RWPE2 (cell line): ENCODE results near the gene TFB1M.

ENCODE experiments used
- ATAC-seq: fragments of 200-7000 bp; cut with Tn5 transposase; 3 replicates; pipeline ENCODE4 v1.9.1; 2021; ENCODE audit warnings: low read depth
- DNase-seq: peaks from one replicate; pipeline ENCODE4 v3.0.0-alpha.2; 2020; ENCODE audit warnings: low spot score
- H3K27ac ChIP-seq: fragments of 450-650 bp; 2 replicates; pipeline ENCODE4 v1.5.1; 2017; ENCODE audit warnings: mild to moderate bottlenecking; ENCODE audit not compliant: poor library complexity, severe bottlenecking
- H3K27me3 ChIP-seq: fragments of 250-450 bp; sonication (Bioruptor Pico); 2 replicates; pipeline ENCODE4 v1.5.1; 2021; ENCODE audit warnings: mild to moderate bottlenecking, moderate library complexity; ENCODE audit not compliant: insufficient read depth, poor library complexity, severe bottlenecking
- H3K36me3 ChIP-seq: fragments of 250-450 bp; sonication (Bioruptor Pico); 2 replicates; pipeline ENCODE4 v1.5.1; 2020; ENCODE audit warnings: low read depth, mild to moderate bottlenecking, moderate library complexity
- H3K4me1 ChIP-seq: fragments of 250-450 bp; sonication (Bioruptor Pico); 2 replicates; pipeline ENCODE4 v1.5.1; 2021; ENCODE audit warnings: mild to moderate bottlenecking, moderate library complexity; ENCODE audit not compliant: insufficient read depth, poor library complexity, severe bottlenecking
- H3K4me3 ChIP-seq: fragments of 250-450 bp; sonication (Bioruptor Pico); 2 replicates; pipeline ENCODE4 v1.5.1; 2021; ENCODE audit warnings: mild to moderate bottlenecking, moderate library complexity; ENCODE audit not compliant: severe bottlenecking
- H3K9me3 ChIP-seq: fragments of 250-450 bp; sonication (Bioruptor Pico); 2 replicates; pipeline ENCODE4 v1.5.1; 2021; ENCODE audit warnings: mild to moderate bottlenecking, moderate library complexity; ENCODE audit not compliant: severe bottlenecking
- CTCF ChIP-seq: fragments of 450-650 bp; IDR thresholded peaks from one replicate; pipeline ENCODE4 v1.5.1; 2017; ENCODE audit warnings: mild to moderate bottlenecking, moderate library complexity; ENCODE audit not compliant: poor library complexity, severe bottlenecking

Gene TFB1M

GRCh38 chr6:155329460-155330132 lies 15.3 kb upstream of the TFB1M start:
- Histone ChIP-seq H3K36me3 (no peaks in the 10 kb centered on the region), H3K4me1 (no peaks in the 10 kb centered on the region), H3K27ac (no peak overlapping the region), H3K9me3 (no peaks in the 10 kb centered on the region), H3K4me3 (no peak overlapping the region), H3K27me3 (no peaks in the 10 kb centered on the region)
- TF ChIP-seq CTCF: no peak
- no peak for DNase-seq
- no peak for ATAC-seq

- ATAC-seq: no peak
- DNase-seq: no peak
- Histone ChIP-seq H3K27me3 (no peaks in the 10 kb centered on the region), H3K4me3 (no peak overlapping the region), H3K36me3 (no peaks in the 10 kb centered on the region), H3K9me3 (no peaks in the 10 kb centered on the region), H3K27ac (no peak overlapping the region), H3K4me1 (no peaks in the 10 kb centered on the region)
- no peak for TF ChIP-seq CTCF
Observed at GRCh38 chr6:155328539-155329459, 14.5 kb upstream of the TFB1M start.

GRCh38 chr6:155328074-155328538 lies 13.8 kb upstream of the TFB1M start:
- ATAC-seq (no peak), DNase-seq (no peak)
- Histone ChIP-seq H3K36me3 (no peaks in the 10 kb centered on the region), H3K27me3 (no peaks in the 10 kb centered on the region), H3K27ac (no peak overlapping the region), H3K4me3 (no peak overlapping the region), H3K4me1 (no peaks in the 10 kb centered on the region), H3K9me3 (no peaks in the 10 kb centered on the region)
- no peak for TF ChIP-seq CTCF

GRCh38 chr6:155327326-155328073 lies 13.2 kb upstream of the TFB1M start:
- Histone ChIP-seq H3K9me3 (no peaks in the 10 kb centered on the region), H3K4me1 (no peaks in the 10 kb centered on the region), H3K27ac (no peak overlapping the region), H3K27me3 (no peaks in the 10 kb centered on the region), H3K4me3 (no peak overlapping the region), H3K36me3 (no peaks in the 10 kb centered on the region)
- no peak for DNase-seq
- ATAC-seq: peak; percentile 42; the same call in 2 of the 3 replicates
- peak; percentile 89 for TF ChIP-seq CTCF
